ENCODE data around the gene CD83. TPM values are rescaled to one million over a fixed set of nuclear protein-coding genes. Genes with fewer than 3 reads are reported as not detected.

The CD83 gene
- total RNA-seq, 1 donor from 2014 or later, result 1.0 TPM

GRCh38 chr6:14118091-14118439 is 493 bp downstream of the CD83 start:
- TF ChIP-seq CTCF (IDR thresholded peaks at IDR 0.05), result no peak
- no peak overlapping the region for H3K27ac Mint-ChIP-seq (ENCODE audit: unreplicated experiment)
- no peaks in the 10 kb centered on the region for H3K27me3 Mint-ChIP-seq (ENCODE audit: low read depth)
- H3K36me3 Mint-ChIP-seq (ENCODE audit: low read depth), result peaks cover 2% of the 10 kb centered on the region
- H3K4me3 Mint-ChIP-seq (ENCODE audit: unreplicated experiment), result peak overlapping the region; percentile 86
- DNase-seq (ENCODE audit: low spot score), result no peak
- H3K4me1 Mint-ChIP-seq (ENCODE audit: low read depth), result peaks cover 13% of the 10 kb centered on the region
- H3K9me3 Mint-ChIP-seq (ENCODE audit: low read depth), result no peaks in the 10 kb centered on the region

- Mint-ChIP-seq H3K27ac (ENCODE audit: unreplicated experiment) (no peak overlapping the region), H3K4me1 (ENCODE audit: low read depth) (peaks cover 13% of the 10 kb centered on the region), H3K36me3 (ENCODE audit: low read depth) (peaks cover 2% of the 10 kb centered on the region), H3K9me3 (ENCODE audit: low read depth) (no peaks in the 10 kb centered on the region), H3K4me3 (ENCODE audit: unreplicated experiment) (peak overlapping the region; percentile 86), H3K27me3 (ENCODE audit: low read depth) (no peaks in the 10 kb centered on the region)
- TF ChIP-seq CTCF (IDR thresholded peaks at IDR 0.05), result no peak
- no peak for DNase-seq (ENCODE audit: low spot score)
Observed at GRCh38 chr6:14118446-14118845, 874 bp downstream of the CD83 start.

- DNase-seq (ENCODE audit: low spot score), result no peak
- Mint-ChIP-seq H3K36me3 (ENCODE audit: low read depth) (peaks cover 2% of the 10 kb centered on the region), H3K9me3 (ENCODE audit: low read depth) (no peaks in the 10 kb centered on the region), H3K4me3 (ENCODE audit: unreplicated experiment) (no peak overlapping the region), H3K27ac (ENCODE audit: unreplicated experiment) (no peak overlapping the region), H3K27me3 (ENCODE audit: low read depth) (no peaks in the 10 kb centered on the region), H3K4me1 (ENCODE audit: low read depth) (peaks cover 13% of the 10 kb centered on the region)
- no peak for TF ChIP-seq CTCF (IDR thresholded peaks at IDR 0.05)
Observed at GRCh38 chr6:14119784-14120183, 2.2 kb downstream of the CD83 start.

- Mint-ChIP-seq H3K36me3 (ENCODE audit: low read depth) (peaks cover 2% of the 10 kb centered on the region), H3K9me3 (ENCODE audit: low read depth) (no peaks in the 10 kb centered on the region), H3K27me3 (ENCODE audit: low read depth) (no peaks in the 10 kb centered on the region), H3K4me1 (ENCODE audit: low read depth) (peaks cover 13% of the 10 kb centered on the region), H3K4me3 (ENCODE audit: unreplicated experiment) (no peak overlapping the region), H3K27ac (ENCODE audit: unreplicated experiment) (no peak overlapping the region)
- no peak for DNase-seq (ENCODE audit: low spot score)
- no peak for TF ChIP-seq CTCF (IDR thresholded peaks at IDR 0.05)
Observed at GRCh38 chr6:14120546-14120945, 3.0 kb downstream of the CD83 start.

GRCh38 chr6:14121936-14122344 is 4.4 kb downstream of the CD83 start:
- no peak for DNase-seq (ENCODE audit: low spot score)
- peaks cover 2% of the 10 kb centered on the region for H3K36me3 Mint-ChIP-seq (ENCODE audit: low read depth)
- TF ChIP-seq CTCF (IDR thresholded peaks at IDR 0.05), result no peak
- peaks cover 12% of the 10 kb centered on the region for H3K4me1 Mint-ChIP-seq (ENCODE audit: low read depth)
- no peaks in the 10 kb centered on the region for H3K27me3 Mint-ChIP-seq (ENCODE audit: low read depth)
- no peak overlapping the region for H3K4me3 Mint-ChIP-seq (ENCODE audit: unreplicated experiment)
- H3K27ac Mint-ChIP-seq (ENCODE audit: unreplicated experiment), result no peak overlapping the region
- no peaks in the 10 kb centered on the region for H3K9me3 Mint-ChIP-seq (ENCODE audit: low read depth)
